Neural cell (in vitro differentiated cells): ENCODE results near the gene KLC3. TPM values are rescaled to one million over a fixed set of nuclear protein-coding genes. Genes with fewer than 3 reads are reported as not detected.

Source experiments
- H2AFZ ChIP-seq: fragments of 200-600, 300-800 bp; sonication (generic), shearing (Covaris generic); 2 replicates; pipeline ENCODE4 v1.6.0; 2014; ENCODE audit warnings: low read depth, mild to moderate bottlenecking, antibody characterized with exemption, low read length, moderate library complexity
- H3F3A ChIP-seq: fragments of 200-600 bp; shearing (Covaris generic); 2 replicates; pipeline ENCODE4 v1.6.1; 2016; ENCODE audit warnings: mild to moderate bottlenecking, moderate library complexity, mixed read lengths, antibody characterized with exemption, low read length; ENCODE audit not compliant: insufficient read depth, poor library complexity, severe bottlenecking
- H3K27ac ChIP-seq: fragments of 200-600, 300-800 bp; sonication (generic), shearing (Covaris generic); 2 replicates; pipeline ENCODE4 v1.5.1; 2014; ENCODE audit warnings: mild to moderate bottlenecking, low read length, moderate library complexity
- H3K27me3 ChIP-seq: fragments of 300-800, 200-600 bp; sonication (generic), shearing (Covaris generic); 2 replicates; pipeline ENCODE4 v1.6.0; 2014; ENCODE audit warnings: mild to moderate bottlenecking, low read depth, low read length, moderate library complexity; ENCODE audit not compliant: insufficient read depth
- H3K36me3 ChIP-seq: fragments of 300-800, 200-600 bp; sonication (generic), shearing (Covaris generic); 2 replicates; pipeline ENCODE4 v1.5.1; 2014; ENCODE audit warnings: mild to moderate bottlenecking, antibody characterized with exemption, low read length, moderate library complexity; ENCODE audit not compliant: insufficient read depth
- H3K4me2 ChIP-seq: fragments of 300-800, 200-600 bp; sonication (generic), shearing (Covaris generic); 2 replicates; pipeline ENCODE4 v1.6.0; 2014; ENCODE audit warnings: mild to moderate bottlenecking, low read length
- H3K4me3 ChIP-seq: fragments of 300-800, 200-600 bp; sonication (generic), shearing (Covaris generic); 2 replicates; pipeline ENCODE4 v1.5.1; 2014; ENCODE audit warnings: mild to moderate bottlenecking, low read length, moderate library complexity
- H3K79me2 ChIP-seq: fragments of 200-600 bp; shearing (Covaris generic); replicated peaks from 2 replicates; pipeline ENCODE4 v1.6.0; 2014; ENCODE audit warnings: mild to moderate bottlenecking, low read length, moderate library complexity; ENCODE audit not compliant: insufficient read depth
- H3K9ac ChIP-seq: fragments of 300-800, 200-600 bp; sonication (generic), shearing (Covaris generic); 2 replicates; pipeline ENCODE4 v1.6.1; 2016; ENCODE audit warnings: mild to moderate bottlenecking, low read length, mixed read lengths
- H3K9me2 ChIP-seq: fragments of 200-600 bp; shearing (Covaris generic); 2 replicates; pipeline ENCODE4 v1.6.1; 2016; ENCODE audit warnings: mild to moderate bottlenecking, low read length, mixed read lengths; ENCODE audit not compliant: insufficient read depth
- H3K9me3 ChIP-seq: fragments of 200-600, 300-800 bp; sonication (generic), shearing (Covaris generic); 2 replicates; pipeline ENCODE4 v1.6.1; 2016; ENCODE audit warnings: mild to moderate bottlenecking, mixed run types, low read length, moderate library complexity, mixed read lengths
- H4K20me1 ChIP-seq: fragments of 200-600 bp; shearing (Covaris generic); 2 replicates; pipeline ENCODE4 v1.6.1; 2016; ENCODE audit warnings: mild to moderate bottlenecking, mixed run types; ENCODE audit not compliant: insufficient read depth
- EP300 ChIP-seq: fragments of 450-650 bp; conservative IDR thresholded peaks from 2 replicates; pipeline ENCODE4 v1.6.1; 2014; ENCODE audit warnings: antibody characterized with exemption, mild to moderate bottlenecking, moderate library complexity; ENCODE audit not compliant: poor library complexity, severe bottlenecking
- EZH2 ChIP-seq: fragments of 200-600, 300-800 bp; shearing (Covaris generic), sonication (generic); IDR thresholded peaks from 2 replicates; pipeline ENCODE4 v1.6.1; 2014; ENCODE audit warnings: antibody characterized with exemption, low read length, borderline replicate concordance, mild to moderate bottlenecking; ENCODE audit not compliant: insufficient read depth, poor library complexity, severe bottlenecking
- MXI1 ChIP-seq: fragments of 450-650 bp; conservative IDR thresholded peaks from 2 replicates; pipeline ENCODE4 v1.6.1; 2014; ENCODE audit warnings: antibody characterized with exemption, mild to moderate bottlenecking; ENCODE audit not compliant: poor library complexity, severe bottlenecking
- POLR2AphosphoS5 ChIP-seq: IDR thresholded peaks from 2 replicates; pipeline ENCODE4 v1.6.1; 2012
- RAD21 ChIP-seq: fragments of 450-650 bp; conservative IDR thresholded peaks from 2 replicates; pipeline ENCODE4 v1.6.1; 2014; ENCODE audit warnings: antibody characterized with exemption, mild to moderate bottlenecking, moderate library complexity
- REST ChIP-seq: IDR thresholded peaks from 2 replicates; pipeline ENCODE4 v1.6.1; 2012; ENCODE audit warnings: borderline replicate concordance
- SMC3 ChIP-seq: fragments of 450-650 bp; conservative IDR thresholded peaks from 2 replicates; pipeline ENCODE4 v1.6.1; 2014; ENCODE audit warnings: antibody characterized with exemption, mild to moderate bottlenecking, moderate library complexity; ENCODE audit not compliant: poor library complexity
- TAF1 ChIP-seq: IDR thresholded peaks from 2 replicates; pipeline ENCODE4 v1.6.1; 2012; ENCODE audit warnings: low read depth
- polyA plus RNA-seq: library from polyadenylated mRNA; depleted of rRNA; stranded (reverse); fragments of >200 nt; gene quantifications from 2 replicates; pipeline ENCODE4 v1.2.3, GENCODE V29; 2014
- TF ChIP-seq, protein P1 (sequence below): fragments of 450-650 bp; IDR thresholded peaks from 2 replicates; pipeline ENCODE4 v1.5.1; 2014; ENCODE audit warnings: antibody characterized with exemption, mild to moderate bottlenecking, moderate library complexity; ENCODE audit not compliant: poor library complexity, severe bottlenecking

The KLC3 gene
- polyA plus RNA-seq, 1 donor from 2014 or later, result not detected

GRCh38 chr19:45368737-45369340 lies 28.3 kb downstream of the KLC3 start:
- Histone ChIP-seq H3K9me2 (no peaks in the 10 kb centered on the region), H3K79me2 (peaks cover 8% of the 10 kb centered on the region), H3K4me3 (peak overlapping the region; percentile 15), H3K4me2 (no peak overlapping the region), H3F3A (no peaks in the 10 kb centered on the region), H2AFZ (no peak overlapping the region), H3K36me3 (no peaks in the 10 kb centered on the region), H3K9ac (no peak overlapping the region), H3K27me3 (no peaks in the 10 kb centered on the region), H3K27ac (no peak overlapping the region), H4K20me1 (no peaks in the 10 kb centered on the region), H3K9me3 (no peaks in the 10 kb centered on the region)
- TF ChIP-seq EZH2 (no peak), MXI1 (no peak), REST (no peak), RAD21 (no peak), POLR2AphosphoS5 (no peak), TAF1 (no peak), SMC3 (no peak), EP300 (no peak)
- TF ChIP-seq, protein P1, sequence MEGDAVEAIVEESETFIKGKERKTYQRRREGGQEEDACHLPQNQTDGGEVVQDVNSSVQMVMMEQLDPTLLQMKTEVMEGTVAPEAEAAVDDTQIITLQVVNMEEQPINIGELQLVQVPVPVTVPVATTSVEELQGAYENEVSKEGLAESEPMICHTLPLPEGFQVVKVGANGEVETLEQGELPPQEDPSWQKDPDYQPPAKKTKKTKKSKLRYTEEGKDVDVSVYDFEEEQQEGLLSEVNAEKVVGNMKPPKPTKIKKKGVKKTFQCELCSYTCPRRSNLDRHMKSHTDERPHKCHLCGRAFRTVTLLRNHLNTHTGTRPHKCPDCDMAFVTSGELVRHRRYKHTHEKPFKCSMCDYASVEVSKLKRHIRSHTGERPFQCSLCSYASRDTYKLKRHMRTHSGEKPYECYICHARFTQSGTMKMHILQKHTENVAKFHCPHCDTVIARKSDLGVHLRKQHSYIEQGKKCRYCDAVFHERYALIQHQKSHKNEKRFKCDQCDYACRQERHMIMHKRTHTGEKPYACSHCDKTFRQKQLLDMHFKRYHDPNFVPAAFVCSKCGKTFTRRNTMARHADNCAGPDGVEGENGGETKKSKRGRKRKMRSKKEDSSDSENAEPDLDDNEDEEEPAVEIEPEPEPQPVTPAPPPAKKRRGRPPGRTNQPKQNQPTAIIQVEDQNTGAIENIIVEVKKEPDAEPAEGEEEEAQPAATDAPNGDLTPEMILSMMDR, result no peak

DNA sequence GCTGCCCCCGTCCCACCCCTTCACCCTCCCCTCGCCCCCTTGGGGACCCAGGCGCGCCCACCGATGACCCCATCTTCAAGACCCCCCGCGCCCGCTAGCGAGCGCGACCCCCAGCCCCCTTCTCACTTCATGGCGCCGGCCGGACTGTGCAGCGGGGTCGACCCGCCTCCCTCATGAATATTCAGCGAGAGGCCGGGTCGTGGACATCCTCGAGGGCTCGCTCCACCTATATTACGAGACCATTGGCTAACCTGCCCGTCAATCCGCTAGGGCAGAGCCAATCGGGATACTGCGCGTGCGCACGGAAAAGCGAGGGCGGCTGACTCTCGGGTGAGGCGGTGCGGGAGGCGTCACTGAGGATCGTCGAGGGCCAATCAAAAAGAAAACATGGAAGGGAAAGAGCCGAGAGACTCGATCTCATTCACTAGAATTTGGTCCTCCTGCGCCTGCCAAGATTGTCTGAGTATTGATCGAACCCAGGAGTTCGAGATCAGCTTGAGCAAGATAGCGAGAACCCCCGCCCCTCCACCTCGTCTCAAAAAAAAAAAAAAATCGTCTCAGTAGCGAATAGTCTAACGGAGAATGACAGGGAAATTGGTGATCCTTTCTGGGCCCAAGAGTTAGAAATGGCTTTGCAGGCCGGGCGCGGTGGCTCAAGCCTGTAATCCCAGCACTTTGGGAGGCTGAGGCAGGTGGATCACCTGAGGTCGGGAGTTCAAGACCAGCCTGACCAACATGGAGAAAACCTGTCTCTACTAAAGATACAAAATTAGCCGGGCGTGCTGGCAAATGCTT lies 30.1 kb downstream of the KLC3 start, which contains the start of gene ERCC2:
TSS of gene ERCC2 (minus strand) at position 164 of the 795 bp plus-strand sequence. CDS start at position 131, 33 bp downstream.
- Histone ChIP-seq H3K79me2 (peaks cover 8% of the 10 kb centered on the region), H3K9me2 (no peaks in the 10 kb centered on the region), H2AFZ (peak within 1 kb of the TSS; percentile 84), H3K9me3 (no peaks in the 10 kb centered on the region), H3K27ac (peak within 1 kb of the TSS; percentile 92), H4K20me1 (no peaks in the 10 kb centered on the region), H3K27me3 (no peaks in the 10 kb centered on the region), H3K4me3 (peak within 1 kb of the TSS; percentile 97), H3K9ac (peak within 1 kb of the TSS; percentile 81), H3K36me3 (no peaks in the 10 kb centered on the region), H3K4me2 (peak within 1 kb of the TSS; percentile 78), H3F3A (no peaks in the 10 kb centered on the region)
- TF ChIP-seq EP300, result no peak
- peak; percentile 56 for TF ChIP-seq REST
- peak; percentile 30 for TF ChIP-seq SMC3
- peak; percentile 5 for TF ChIP-seq MXI1
- TF ChIP-seq EZH2, result no peak
- TF ChIP-seq TAF1, result peak; percentile 88
- peak; percentile 74 for TF ChIP-seq POLR2AphosphoS5
